ENCODE data around the gene RASA1. TPM values are rescaled to one million over a fixed set of nuclear protein-coding genes. Genes with fewer than 3 reads are reported as not detected.

Gene RASA1
- total and polyA plus RNA-seq, 2 donors from 2014 or later, result 9.9 to 25.5 TPM

GRCh38 chr5:87389296-87390034, 121.8 kb downstream of the RASA1 start:
- intact Hi-C loops (cut with DNase I), result no loop called here
- Histone ChIP-seq H3K4me3 (ENCODE audit: low read length in 3 of 3) (no peak overlapping the region), H3K36me3 (ENCODE audit: control insufficient read depth in 2 of 3, insufficient read depth in 3 of 3, low read length in 3 of 3) (peaks cover 3 to 63% (median 28%) of the 10 kb centered on the region in 3 donors), H3K27ac (ENCODE audit: low read depth in 2 of 2, low read length in 2 of 2) (no peak overlapping the region), H3K27me3 (ENCODE audit: control insufficient read depth, insufficient read depth, low read length) (no peaks in the 10 kb centered on the region), H3K4me1 (ENCODE audit: control insufficient read depth in 2 of 3, insufficient read depth in 2 of 3, low read depth in 1 of 3, low read length in 3 of 3) (no peaks in the 10 kb centered on the region), H3K9me3 (ENCODE audit: control insufficient read depth in 2 of 3, insufficient read depth in 1 of 3, low read length in 3 of 3) (no peaks in the 10 kb centered on the region), H3K9ac (ENCODE audit: low read length in 3 of 3) (no peak overlapping the region)
- no peak for FAIRE-seq
- no peak for TF ChIP-seq CTCF (IDR thresholded peaks at IDR 0.05; ENCODE audit: borderline replicate concordance, extremely low read depth, insufficient read depth)
- no peak for DNase-seq

- Histone ChIP-seq H3K9me3 (ENCODE audit: control insufficient read depth in 2 of 3, insufficient read depth in 1 of 3, low read length in 3 of 3) (no peaks in the 10 kb centered on the region), H3K4me1 (ENCODE audit: control insufficient read depth in 2 of 3, insufficient read depth in 2 of 3, low read depth in 1 of 3, low read length in 3 of 3) (no peaks in the 10 kb centered on the region), H3K36me3 (ENCODE audit: control insufficient read depth in 2 of 3, insufficient read depth in 3 of 3, low read length in 3 of 3) (peaks cover 5 to 63% (median 28%) of the 10 kb centered on the region in 3 donors), H3K9ac (ENCODE audit: low read length in 3 of 3) (no peak overlapping the region), H3K27ac (ENCODE audit: low read depth in 2 of 2, low read length in 2 of 2) (no peak overlapping the region), H3K27me3 (ENCODE audit: control insufficient read depth, insufficient read depth, low read length) (no peaks in the 10 kb centered on the region), H3K4me3 (ENCODE audit: low read length in 3 of 3) (no peak overlapping the region)
- DNase-seq (no peak), FAIRE-seq (no peak)
- intact Hi-C loops (cut with DNase I), result no loop called here
- TF ChIP-seq CTCF (IDR thresholded peaks at IDR 0.05; ENCODE audit: borderline replicate concordance, extremely low read depth, insufficient read depth), result no peak
Measured at GRCh38 chr5:87390075-87390474, 122.4 kb downstream of the RASA1 start.

GRCh38 chr5:87390576-87391199, 123.0 kb downstream of the RASA1 start:
- Histone ChIP-seq H3K27me3 (ENCODE audit: control insufficient read depth, insufficient read depth, low read length) (no peaks in the 10 kb centered on the region), H3K4me3 (ENCODE audit: low read length in 3 of 3) (no peak overlapping the region), H3K27ac (ENCODE audit: low read depth in 2 of 2, low read length in 2 of 2) (no peak overlapping the region), H3K9ac (ENCODE audit: low read length in 3 of 3) (no peak overlapping the region), H3K4me1 (ENCODE audit: control insufficient read depth in 2 of 3, insufficient read depth in 2 of 3, low read depth in 1 of 3, low read length in 3 of 3) (no peaks in the 10 kb centered on the region), H3K36me3 (ENCODE audit: control insufficient read depth in 2 of 3, insufficient read depth in 3 of 3, low read length in 3 of 3) (peaks cover 5 to 63% (median 28%) of the 10 kb centered on the region in 3 donors), H3K9me3 (ENCODE audit: control insufficient read depth in 2 of 3, insufficient read depth in 1 of 3, low read length in 3 of 3) (no peaks in the 10 kb centered on the region)
- DNase-seq, result no peak
- intact Hi-C loops (cut with DNase I), result no loop called here
- no peak for FAIRE-seq
- no peak for TF ChIP-seq CTCF (IDR thresholded peaks at IDR 0.05; ENCODE audit: borderline replicate concordance, extremely low read depth, insufficient read depth)
